BLaER1 (cell line): ENCODE results near the gene ITGAD.
A peak's percentile ranks its signal among the peaks of the same experiment; 100 is the strongest.
"Not testable (repeated sequence)": the region's sequence is repeated elsewhere in the genome, so short reads cannot be mapped to it uniquely, and the experiment has no call there.

Source experiments
- H3K27ac ChIP-seq: shearing (Covaris generic); formaldehyde crosslinking; 2 replicates; pipeline ENCODE4 v1.8.1; 2022
- H3K27me3 ChIP-seq: shearing (Covaris generic); formaldehyde crosslinking; 2 replicates; pipeline ENCODE4 v1.8.1; 2022
- H3K36me3 ChIP-seq: shearing (Covaris generic); formaldehyde crosslinking; 2 replicates; pipeline ENCODE4 v1.8.1; 2022
- H3K4me1 ChIP-seq: shearing (Covaris generic); formaldehyde crosslinking; 2 replicates; pipeline ENCODE4 v1.8.1; 2022
- H3K4me2 ChIP-seq: shearing (Covaris generic); formaldehyde crosslinking; 2 replicates; pipeline ENCODE4 v1.8.1; 2022
- H3K4me3 ChIP-seq: shearing (Covaris generic); formaldehyde crosslinking; 2 replicates; pipeline ENCODE4 v1.8.1; 2022
- H3K9ac ChIP-seq: shearing (Covaris generic); formaldehyde crosslinking; 2 replicates; pipeline ENCODE4 v1.8.1; 2022
- H3K9me3 ChIP-seq: shearing (Covaris generic); formaldehyde crosslinking; 2 replicates; pipeline ENCODE4 v1.8.1; 2022
- H4K20me1 ChIP-seq: shearing (Covaris generic); formaldehyde crosslinking; 2 replicates; pipeline ENCODE4 v1.8.1; 2022
- Cebpa-rat ChIP-seq: shearing (Covaris generic); IDR thresholded peaks from 2 replicates; pipeline ENCODE4 v1.8.1; 2022

The ITGAD gene

DNA sequence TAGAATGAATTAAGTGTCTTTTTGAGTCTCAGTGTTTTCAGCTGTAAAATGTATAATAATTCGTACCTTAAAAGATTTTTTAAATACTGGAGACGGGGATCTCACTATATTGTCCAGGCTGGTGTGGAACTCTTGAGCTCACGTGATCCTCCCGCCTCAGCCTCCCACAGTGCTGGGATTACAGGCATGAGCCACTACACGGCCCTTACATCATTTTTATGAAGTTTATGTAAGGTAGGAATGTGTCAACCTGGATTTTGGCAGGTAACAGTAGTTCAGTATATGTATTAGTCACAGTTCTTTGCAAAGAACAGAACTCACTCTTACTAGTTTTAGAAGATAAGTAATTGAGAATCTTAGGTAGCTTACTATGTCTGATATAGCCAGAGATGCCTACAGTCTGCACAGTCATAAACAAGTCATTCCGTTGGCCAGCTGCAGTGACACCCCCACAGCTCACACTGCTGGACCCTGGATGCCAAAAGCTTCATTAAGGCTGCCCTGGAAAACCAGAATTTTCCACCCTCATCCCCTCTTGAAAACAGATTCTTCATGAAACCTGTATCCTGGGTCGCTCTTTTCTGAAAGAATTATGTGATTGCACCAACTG is 35.6 kb downstream of the ITGAD start:
- Histone ChIP-seq H3K27ac (no peak overlapping the region), H3K4me1 (no peaks in the 10 kb centered on the region), H4K20me1 (no peaks in the 10 kb centered on the region), H3K4me2 (no peak overlapping the region), H3K27me3 (no peaks in the 10 kb centered on the region), H3K4me3 (no peak overlapping the region), H3K9me3 (no peaks in the 10 kb centered on the region), H3K9ac (no peak overlapping the region), H3K36me3 (no peaks in the 10 kb centered on the region)
- no peak for TF ChIP-seq Cebpa-rat

DNA sequence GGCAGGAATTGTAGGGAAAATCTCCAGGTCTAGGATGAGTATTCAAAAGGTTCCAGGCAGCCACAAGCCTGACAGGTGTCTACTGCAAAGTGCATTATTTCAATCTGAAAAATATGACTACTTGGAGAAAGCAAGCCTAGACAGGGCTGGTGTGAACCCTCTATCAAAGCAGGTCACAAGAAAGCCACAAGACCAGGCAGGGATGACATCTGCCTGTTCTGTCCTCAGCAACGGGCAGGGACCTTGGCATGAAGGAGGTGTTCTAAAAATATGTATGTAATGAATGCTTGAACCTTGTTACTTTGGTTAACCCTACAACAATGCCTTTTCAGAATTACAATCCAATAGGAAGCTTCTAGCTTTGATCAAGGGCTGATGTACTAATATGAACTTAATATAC is 36.2 kb downstream of the ITGAD start:
- Histone ChIP-seq H3K4me1 (no peaks in the 10 kb centered on the region), H3K4me3 (no peak overlapping the region)

DNA sequence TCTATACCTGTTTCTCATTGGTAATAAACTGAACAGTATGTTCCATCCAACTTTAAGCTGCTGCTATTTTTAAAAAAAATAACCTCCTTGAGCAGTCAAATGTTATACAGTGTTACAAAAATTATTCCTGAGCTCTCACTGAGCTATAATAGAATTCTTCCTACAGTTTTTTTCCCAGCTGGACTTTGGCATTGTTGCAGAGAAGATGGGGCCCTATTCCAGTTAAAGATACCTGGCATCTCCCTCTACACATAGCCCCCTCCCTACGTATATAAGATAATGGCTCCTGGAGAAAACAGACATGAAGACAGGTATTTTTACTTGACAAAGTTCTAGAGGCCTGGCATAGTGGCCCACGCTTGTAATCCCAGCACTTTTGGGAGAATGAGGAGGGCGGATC is 36.7 kb downstream of the ITGAD start:
- H3K9me3 ChIP-seq, result no peaks in the 10 kb centered on the region
- no peaks in the 10 kb centered on the region for H4K20me1 ChIP-seq

More for the DNA sequence above, 36.2 kb downstream of the ITGAD start:
- Histone ChIP-seq H3K9me3 (no peaks in the 10 kb centered on the region), H3K9ac (no peak overlapping the region), H4K20me1 (no peaks in the 10 kb centered on the region), H3K36me3 (no peaks in the 10 kb centered on the region), H3K27ac (no peak overlapping the region), H3K4me2 (no peak overlapping the region), H3K27me3 (no peaks in the 10 kb centered on the region)
- no peak for TF ChIP-seq Cebpa-rat

DNA sequence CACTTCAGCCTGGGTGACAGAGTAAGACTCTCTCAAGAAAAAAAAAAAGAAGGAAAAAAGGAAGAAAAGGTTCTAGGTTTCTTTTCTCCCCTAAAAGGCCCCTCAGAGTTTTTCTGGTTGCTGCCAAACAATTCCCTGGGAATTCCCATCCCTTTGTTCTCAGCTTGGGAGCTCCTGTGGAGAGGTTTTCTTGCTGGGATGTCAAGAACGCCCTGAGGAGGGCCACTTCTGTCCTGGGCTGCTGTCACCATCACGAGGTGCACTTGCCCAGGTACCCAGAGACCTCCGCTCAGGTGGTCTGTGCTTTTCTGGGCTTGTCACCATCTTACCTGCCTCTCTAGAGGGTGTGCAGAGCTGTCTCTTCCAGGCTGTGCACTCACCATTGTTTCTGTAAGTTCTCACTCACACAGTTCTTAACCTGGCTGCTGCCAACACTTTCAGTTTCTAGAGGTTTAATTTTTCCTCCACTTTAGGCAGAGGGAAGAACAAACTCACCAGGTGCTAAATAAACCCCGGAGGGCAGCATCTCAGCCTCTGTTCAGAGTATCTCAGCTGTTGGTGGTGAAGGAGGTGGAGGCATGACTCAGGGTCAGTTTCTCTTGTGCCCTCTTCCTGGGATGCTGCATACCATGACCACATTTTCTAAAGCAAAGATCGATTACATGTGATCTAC is 37.4 kb downstream of the ITGAD start:
- Histone ChIP-seq H3K9me3 (no peaks in the 10 kb centered on the region), H3K36me3 (no peaks in the 10 kb centered on the region), H3K4me2 (no peak overlapping the region), H4K20me1 (no peaks in the 10 kb centered on the region), H3K27ac (no peak overlapping the region), H3K27me3 (no peaks in the 10 kb centered on the region), H3K9ac (no peak overlapping the region), H3K4me1 (no peaks in the 10 kb centered on the region), H3K4me3 (no peak overlapping the region)
- TF ChIP-seq Cebpa-rat, result no peak

More for the DNA sequence above, 36.7 kb downstream of the ITGAD start:
- Histone ChIP-seq H3K4me2 (no peak overlapping the region), H3K27me3 (no peaks in the 10 kb centered on the region), H3K4me1 (no peaks in the 10 kb centered on the region), H3K4me3 (no peak overlapping the region), H3K27ac (no peak overlapping the region), H3K9ac (no peak overlapping the region), H3K36me3 (no peaks in the 10 kb centered on the region)
- no peak for TF ChIP-seq Cebpa-rat

DNA sequence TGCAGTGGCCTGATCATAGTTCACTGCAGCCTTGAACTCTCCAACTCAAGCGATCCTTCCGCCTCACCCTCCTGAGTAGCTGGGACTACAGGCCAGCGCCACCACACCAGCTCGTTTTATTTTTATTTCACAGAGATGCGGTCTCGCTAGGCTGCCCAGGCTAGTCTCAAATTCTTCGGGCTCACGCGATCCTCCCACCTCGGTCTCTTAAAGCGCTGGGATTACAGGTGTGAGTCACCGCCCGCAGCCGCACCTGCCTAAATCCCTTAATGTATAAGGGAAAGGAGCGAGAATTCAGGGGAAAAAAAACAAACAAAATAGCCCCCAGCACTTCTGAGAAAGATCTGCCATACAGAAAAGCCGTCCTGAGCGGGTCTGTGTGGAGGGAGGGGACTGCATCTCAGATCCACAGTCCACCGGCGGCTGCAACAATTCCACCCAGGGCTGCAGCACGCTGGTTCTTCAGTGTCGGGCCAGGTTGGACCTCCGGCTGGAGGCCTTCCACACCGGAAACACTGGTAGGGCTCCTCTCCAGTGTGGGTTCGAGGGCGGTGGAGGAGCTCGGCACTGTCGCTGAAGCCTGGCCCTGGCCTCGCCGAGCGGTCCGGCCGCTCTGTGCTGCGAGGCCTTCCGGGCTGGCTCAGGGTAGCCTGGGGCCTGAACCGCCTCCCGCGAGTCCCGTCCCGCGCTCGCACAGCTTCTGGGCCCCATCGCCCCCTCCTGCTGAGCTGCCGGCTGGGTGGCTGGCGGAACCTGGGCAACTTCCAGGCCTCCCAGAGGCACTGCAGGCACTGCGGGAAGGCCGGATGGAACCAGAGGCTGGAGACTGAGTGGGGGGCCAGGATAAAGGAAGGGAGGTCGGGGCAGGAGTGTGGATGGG is 42.4 kb downstream of the ITGAD start:
- TF ChIP-seq Cebpa-rat, result no peak
- Histone ChIP-seq H3K36me3 (no peaks in the 10 kb centered on the region), H3K9me3 (no peaks in the 10 kb centered on the region), H3K9ac (no peak overlapping the region), H3K4me1 (peaks cover 8% of the 10 kb centered on the region), H4K20me1 (no peaks in the 10 kb centered on the region), H3K27me3 (no peaks in the 10 kb centered on the region), H3K27ac (no peak overlapping the region), H3K4me3 (no peak overlapping the region), H3K4me2 (no peak overlapping the region)

DNA sequence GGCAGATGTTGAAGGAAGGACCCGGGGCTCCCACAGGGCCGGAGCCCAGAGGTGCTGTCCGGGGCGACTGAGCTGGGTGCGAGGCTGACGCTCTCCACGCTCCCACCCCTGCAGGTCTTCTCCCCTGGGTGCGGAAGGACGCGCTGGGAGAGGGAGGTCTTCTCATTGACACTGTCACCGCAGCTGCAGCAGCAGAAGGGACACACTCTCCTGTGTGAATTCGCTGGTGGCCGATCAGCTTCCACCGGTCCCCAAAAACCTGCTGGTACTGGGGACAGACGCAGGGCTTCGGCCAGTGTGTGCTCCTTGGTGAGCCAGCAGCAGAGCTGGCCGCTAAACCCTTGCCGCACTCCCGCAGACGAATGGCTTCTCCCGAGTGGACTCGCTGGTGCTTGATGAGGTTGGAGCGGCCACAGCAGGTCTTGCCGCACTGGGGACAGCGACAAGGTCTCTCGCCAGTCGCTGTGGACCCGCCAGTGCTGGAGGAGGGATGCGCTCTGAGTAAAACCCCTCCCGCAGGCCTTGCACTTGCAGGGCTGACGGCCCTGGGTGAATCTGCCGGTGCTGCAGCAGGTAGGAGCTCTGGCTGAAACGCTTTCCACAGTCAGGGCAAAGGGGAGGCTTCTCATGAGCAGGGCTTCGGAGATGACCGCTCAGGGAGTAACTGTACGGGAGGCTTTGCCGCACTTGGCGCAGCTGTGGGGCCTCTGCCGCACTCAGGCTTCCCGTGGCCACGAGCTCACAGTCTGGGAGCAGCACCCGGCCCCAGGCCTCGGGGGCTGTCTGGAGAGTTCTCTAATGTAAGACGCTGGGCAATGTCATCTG is 43.3 kb downstream of the ITGAD start:
- Histone ChIP-seq H3K27me3 (no peaks in the 10 kb centered on the region), H3K27ac (no peak overlapping the region), H3K36me3 (no peaks in the 10 kb centered on the region), H3K4me1 (peaks cover 8% of the 10 kb centered on the region), H3K9me3 (no peaks in the 10 kb centered on the region), H3K4me2 (no peak overlapping the region), H3K9ac (no peak overlapping the region), H3K4me3 (no peak overlapping the region), H4K20me1 (no peaks in the 10 kb centered on the region)
- no peak for TF ChIP-seq Cebpa-rat

DNA sequence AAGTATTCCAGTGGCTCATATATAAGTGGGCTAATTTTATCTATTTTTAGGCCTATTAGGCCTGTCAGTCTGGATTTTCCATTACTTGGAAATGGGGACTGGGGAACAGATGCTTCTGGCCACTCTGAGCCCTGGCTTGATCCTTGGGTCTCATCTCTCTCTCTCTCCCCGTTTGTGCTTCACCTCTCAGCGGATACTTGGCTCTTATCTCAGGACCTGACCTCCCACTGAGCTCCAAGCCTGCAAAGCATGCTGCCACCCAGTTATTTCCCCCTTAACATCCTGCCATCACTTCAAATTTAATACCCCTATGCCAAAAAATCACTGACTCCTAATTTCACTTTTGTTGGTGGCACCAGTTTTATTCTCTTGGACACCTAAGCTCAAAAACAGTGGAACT is 45.3 kb downstream of the ITGAD start:
- H3K4me3 ChIP-seq, result no peak overlapping the region
- no peaks in the 10 kb centered on the region for H3K36me3 ChIP-seq
- no peak overlapping the region for H3K9ac ChIP-seq
- no peak for TF ChIP-seq Cebpa-rat
- no peak overlapping the region for H3K4me2 ChIP-seq
- peaks cover 16% of the 10 kb centered on the region for H3K4me1 ChIP-seq
- no peak overlapping the region for H3K27ac ChIP-seq
- H3K27me3 ChIP-seq, result no peaks in the 10 kb centered on the region
- H4K20me1 ChIP-seq, result no peaks in the 10 kb centered on the region
- H3K9me3 ChIP-seq, result no peaks in the 10 kb centered on the region

DNA sequence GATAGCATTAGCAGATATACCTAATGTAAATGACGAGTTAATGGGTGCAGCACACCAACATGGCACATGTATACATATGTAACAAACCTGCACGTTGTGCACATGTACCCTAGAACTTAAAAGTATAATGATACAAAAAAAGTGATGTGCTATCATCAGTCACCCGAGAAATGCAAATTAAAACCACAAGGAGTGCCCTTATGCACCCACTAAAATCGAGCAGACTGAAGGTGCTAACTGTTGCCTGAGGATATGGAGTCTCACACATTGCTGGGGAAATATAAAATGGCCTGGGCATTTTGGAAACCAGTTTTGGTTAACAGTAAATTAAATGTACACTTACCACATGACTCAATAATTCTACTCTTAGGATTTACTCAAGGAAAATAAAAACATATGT is 45.9 kb downstream of the ITGAD start:
- not testable (repeated sequence) for H4K20me1 ChIP-seq, H3K9me3 ChIP-seq, H3K9ac ChIP-seq, H3K27me3 ChIP-seq, H3K4me3 ChIP-seq, H3K27ac ChIP-seq, H3K36me3 ChIP-seq
- H3K4me2 ChIP-seq, result 0 out of 2 replicates have a peak overlapping the region, but pooled peaks have one; percentile 0
- H3K4me1 ChIP-seq, result peaks cover 16% of the 10 kb centered on the region

DNA sequence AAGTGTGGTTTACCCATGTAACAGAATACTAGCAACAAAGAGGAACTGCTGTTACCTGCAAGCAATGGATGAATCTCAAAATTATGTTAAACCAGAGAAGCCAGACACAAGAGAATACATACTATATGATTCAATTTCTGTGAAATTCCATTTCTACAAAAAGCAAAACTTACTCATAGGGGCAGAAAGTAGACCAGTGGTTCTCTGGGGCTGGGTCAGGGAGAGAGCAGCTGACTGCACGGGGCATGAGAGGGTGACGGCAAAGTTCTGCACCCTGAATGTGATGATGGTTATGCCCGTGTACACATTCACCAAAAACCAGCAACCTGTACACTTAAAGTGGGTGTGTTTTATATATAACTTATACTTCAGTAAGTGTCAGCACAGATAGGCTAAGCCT is 46.4 kb downstream of the ITGAD start:
- H3K9me3 ChIP-seq, result no peaks in the 10 kb centered on the region
- H3K4me1 ChIP-seq, result peaks cover 16% of the 10 kb centered on the region
- H3K27ac ChIP-seq, result no peak overlapping the region
- H3K9ac ChIP-seq, result no peak overlapping the region
- H3K36me3 ChIP-seq, result no peaks in the 10 kb centered on the region
- 0 out of 2 replicates have a peak overlapping the region, but pooled peaks have one; percentile 0 for H3K4me2 ChIP-seq
- no peaks in the 10 kb centered on the region for H3K27me3 ChIP-seq
- H4K20me1 ChIP-seq, result no peaks in the 10 kb centered on the region
- no peak overlapping the region for H3K4me3 ChIP-seq
- no peak for TF ChIP-seq Cebpa-rat
